Chondrocyte (in vitro differentiated cells): ENCODE data around the gene FHDC1. TPM values are rescaled to one million over a fixed set of nuclear protein-coding genes. Genes with fewer than 3 reads are reported as not detected.

ENCODE experiments used
- DNase-seq: peaks from one replicate; pipeline ENCODE4 v3.0.0; 2021; ENCODE audit warnings: mixed read lengths, low spot score
- H3K27ac Mint-ChIP-seq: one replicate; pipeline ENCODE4 v1.8.0; 2021; ENCODE audit warnings: mild to moderate bottlenecking, moderate library complexity, mixed read lengths; ENCODE audit not compliant: unreplicated experiment
- H3K27me3 Mint-ChIP-seq: 2 replicates; pipeline ENCODE4 v1.8.0; 2021; ENCODE audit warnings: low read depth, mixed read lengths
- H3K36me3 Mint-ChIP-seq: 2 replicates; pipeline ENCODE4 v1.8.0; 2021; ENCODE audit warnings: low read depth, mixed read lengths
- H3K4me1 Mint-ChIP-seq: 2 replicates; pipeline ENCODE4 v1.8.0; 2021; ENCODE audit warnings: low read depth, mild to moderate bottlenecking, mixed read lengths
- H3K4me3 Mint-ChIP-seq: one replicate; pipeline ENCODE4 v1.8.0; 2021; ENCODE audit warnings: mild to moderate bottlenecking, moderate library complexity, mixed read lengths; ENCODE audit not compliant: unreplicated experiment
- H3K9me3 Mint-ChIP-seq: 2 replicates; pipeline ENCODE4 v1.8.0; 2021; ENCODE audit warnings: low read depth, mixed read lengths
- CTCF ChIP-seq: fragments of 200-600 bp; sonication (generic); IDR thresholded peaks from 2 replicates; pipeline ENCODE4 v1.5.0; 2021; ENCODE audit warnings: antibody characterized with exemption, mild to moderate bottlenecking, moderate library complexity
- total RNA-seq: library from RNA; stranded (reverse); gene quantifications from 3 replicates; pipeline ENCODE4 v1.2.1, GENCODE V29; 2021

FHDC1 gene
- total RNA-seq, 1 donor from 2014 or later = 4.2 TPM

GRCh38 chr4:153002110-153002509 is 66.0 kb downstream of the FHDC1 start:
- Mint-ChIP-seq H3K27ac (no peak overlapping the region), H3K27me3 (no peaks in the 10 kb centered on the region), H3K36me3 (no peaks in the 10 kb centered on the region), H3K4me1 (peaks cover 9% of the 10 kb centered on the region), H3K9me3 (no peaks in the 10 kb centered on the region), H3K4me3 (no peak overlapping the region)
- DNase-seq = no peak
- TF ChIP-seq CTCF = no peak

- Mint-ChIP-seq H3K36me3 (peaks cover 1% of the 10 kb centered on the region), H3K4me3 (no peak overlapping the region), H3K9me3 (no peaks in the 10 kb centered on the region), H3K4me1 (peaks cover 9% of the 10 kb centered on the region), H3K27ac (no peak overlapping the region), H3K27me3 (no peaks in the 10 kb centered on the region)
- no peak for DNase-seq
- no peak for TF ChIP-seq CTCF
Observed at GRCh38 chr4:153004081-153004850, 68.1 kb downstream of the FHDC1 start.

GRCh38 chr4:153005899-153006381 is 69.8 kb downstream of the FHDC1 start:
- no peak for TF ChIP-seq CTCF
- DNase-seq = no peak
- H3K4me1 Mint-ChIP-seq = peaks cover 9% of the 10 kb centered on the region

GRCh38 chr4:153008578-153009199 is 72.6 kb downstream of the FHDC1 start:
- H3K9me3 Mint-ChIP-seq = peaks cover 6% of the 10 kb centered on the region
- no peak overlapping the region for H3K27ac Mint-ChIP-seq
- no peak for TF ChIP-seq CTCF
- DNase-seq = no peak
- H3K4me3 Mint-ChIP-seq = no peak overlapping the region
- H3K27me3 Mint-ChIP-seq = no peaks in the 10 kb centered on the region
- peaks cover 1% of the 10 kb centered on the region for H3K36me3 Mint-ChIP-seq
- peaks cover 2% of the 10 kb centered on the region for H3K4me1 Mint-ChIP-seq

More at GRCh38 chr4:153005899-153006381, 69.8 kb downstream of the FHDC1 start:
- no peak overlapping the region for H3K27ac Mint-ChIP-seq
- no peak overlapping the region for H3K4me3 Mint-ChIP-seq
- no peaks in the 10 kb centered on the region for H3K27me3 Mint-ChIP-seq
- peaks cover 1% of the 10 kb centered on the region for H3K36me3 Mint-ChIP-seq
- H3K9me3 Mint-ChIP-seq = no peaks in the 10 kb centered on the region

GRCh38 chr4:153010146-153010545 is 74.0 kb downstream of the FHDC1 start:
- Mint-ChIP-seq H3K4me1 (peaks cover 9% of the 10 kb centered on the region), H3K27ac (no peak overlapping the region), H3K4me3 (no peak overlapping the region), H3K27me3 (no peaks in the 10 kb centered on the region), H3K9me3 (peaks cover 6% of the 10 kb centered on the region), H3K36me3 (peaks cover 1% of the 10 kb centered on the region)
- no peak for DNase-seq
- no peak for TF ChIP-seq CTCF
